Pancreas (tissue), 10 donors: ENCODE data around the gene EXTL2. TPM values are rescaled to one million over a fixed set of nuclear protein-coding genes. Genes with fewer than 3 reads are reported as not detected.
"Not testable (repeated sequence)": the region's sequence is repeated elsewhere in the genome, so short reads cannot be mapped to it uniquely, and the experiment has no call there.

Experiments
- ATAC-seq, 4 donors: fragments of 200-7000 bp; cut with Tn5 transposase; one replicate each; pipeline versions ENCODE4 v1.8.0 to v1.9.1; 2020; ENCODE audit warnings: mild to moderate bottlenecking in 4 of 4, moderate library complexity in 4 of 4
- DNase-seq, 6 donors: peaks; one replicate each; pipeline ENCODE4 v3.0.0-alpha.2; 2020
- FAIRE-seq: peaks from 2 replicates; lab custom pipeline; 2012; peaks lifted over from hg19 to GRCh38; lab: Jason Lieb, UNC
- H3K27ac ChIP-seq, 4 donors: fragments of 200-600 bp; sonication (generic); 1 replicate in 3 of 4; 2 replicates in 1 of 4; pipeline versions ENCODE4 v1.5.0 to v1.8.0; 2020
- H3K27me3 ChIP-seq, 4 donors: fragments of 200-600 bp; one replicate each; pipeline ENCODE4 v1.8.0; 2021
- H3K36me3 ChIP-seq, 3 donors: fragments of 200-600 bp; sonication (generic) in 1 of 3; one replicate each; pipeline versions ENCODE4 v1.5.0 to v1.8.0; 2020 to 2021
- H3K4me1 ChIP-seq, 3 donors: fragments of 200-600 bp; one replicate each; pipeline ENCODE4 v1.8.0; 2021
- H3K4me3 ChIP-seq, 4 donors: fragments of 200-600 bp; sonication (generic) in 2 of 4; one replicate each; pipeline versions ENCODE4 v1.5.0 to v1.8.0; 2020 to 2021
- H3K9me3 ChIP-seq, 4 donors: fragments of 200-600 bp; one replicate each; pipeline ENCODE4 v1.8.0; 2021
- CTCF ChIP-seq, 4 donors: fragments of 200-600 bp; sonication (generic) in 3 of 4; IDR thresholded peaks; one replicate each; pipeline versions ENCODE4 v1.5.0 to v1.8.0; 2021; ENCODE audit warnings: antibody characterized with exemption in 4 of 4
- WGBS, 2 donors: extraction: QIAGEN DNeasy Blood & Tissue Kit; methylation state at CpG; one replicate each; pipeline ENCODE4 v1.1.7; 2013; 5-methylcytosine and 5-hydroxymethylcytosine counted together
- intact Hi-C, 3 donors: fragments of 100-400 bp; cut with DNase I; formaldehyde crosslinking; loops; one replicate each; pipeline versions ENCODE4 v1.11.1 to v1.14.2; 2022
- polyA plus RNA-seq, 2 donors: library from polyadenylated mRNA; stranded (reverse); fragments of 200-250 nt; gene quantifications; one replicate each; pipeline ENCODE4 v1.2.3, GENCODE V29; 2013
- total RNA-seq, 6 donors: library from RNA; stranded (reverse); fragmentation: NEBNext Ultra II Directional in 4 of 6; extraction: Animal tissue kit (Norgen Biotek cat#: 25700) in 4 of 6; gene quantifications; one replicate each; pipeline versions ENCODE4 v1.2.1 to v1.2.4, GENCODE V29; 2021 to 2023
- donor health status: healthy with polysubstance abuse.
- donor health status: DM: no; HTN: no; CAD: no; lungs with moderate emphysema.
- donor health status: DM: no; HTN: no; CAD: no.
- donor health status: control.
- donor health status: control.
- donor health status: Bipolar disorder and iron deficiency.
- donor health status: DM: yes; HTN: yes; CAD: no.
- donor health status: DM: no; HTN: no; CAD: no.
- donor health status: DM: no; HTN: no; CAD: no.
- donor health status: DM: yes; HTN: yes; CAD: no.

Gene EXTL2
- total and polyA plus RNA-seq, 8 donors: 3.6 to 8.8 (median 6.2) TPM

- TF ChIP-seq CTCF (IDR thresholded peaks at IDR 0.05): no peak
- intact Hi-C loops: no loop called here
- Histone ChIP-seq H3K36me3 (no peaks in the 10 kb centered on the region), H3K27ac (no peak overlapping the region), H3K4me1 (no peaks in the 10 kb centered on the region), H3K9me3 (no peaks in the 10 kb centered on the region), H3K27me3 (no peaks in the 10 kb centered on the region), H3K4me3 (no peak overlapping the region)
- ATAC-seq: no peak
- WGBS, 2 donors: 73 to 74% methylated on average over 6 of the region's 6 CpGs
- FAIRE-seq: no peak
- DNase-seq: no peak
Observed at GRCh38 chr1:100834777-100835660, 59.6 kb downstream of the EXTL2 start.

DNA sequence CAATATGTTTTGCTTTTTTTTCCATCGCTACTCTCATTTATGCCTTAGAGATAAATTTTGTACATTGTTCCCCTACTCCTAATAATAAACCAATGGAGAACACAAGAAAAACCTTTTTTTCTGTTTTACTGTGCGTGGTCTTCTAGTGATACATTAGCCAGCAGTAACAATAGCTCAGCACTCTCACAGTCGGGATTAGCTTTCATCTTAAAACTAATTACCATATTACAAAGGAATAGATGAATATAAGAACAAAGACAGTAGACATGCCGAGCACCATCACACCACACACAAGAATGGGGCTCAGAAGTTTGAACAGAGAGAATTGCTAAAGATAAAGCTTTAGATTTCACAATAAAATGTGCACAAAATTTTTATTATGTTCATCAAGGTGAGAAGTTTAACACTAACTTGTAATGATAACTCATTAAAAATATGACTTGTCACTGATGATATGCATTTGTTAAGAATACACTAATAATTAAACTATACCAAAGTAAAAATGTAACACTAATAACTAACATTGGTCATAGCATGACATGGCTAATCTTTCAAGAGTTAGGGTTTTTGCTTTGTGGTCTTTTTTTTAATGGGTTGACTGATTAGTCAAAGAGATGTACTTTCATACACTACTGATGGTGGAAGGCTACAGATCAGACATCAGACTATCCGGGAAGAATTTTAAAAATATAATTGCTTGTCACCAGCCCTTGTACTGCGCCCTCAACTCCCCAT, 61.8 kb downstream of the EXTL2 start:
- Histone ChIP-seq H3K9me3 (no peaks in the 10 kb centered on the region), H3K27ac (no peak overlapping the region), H3K4me1 (no peaks in the 10 kb centered on the region), H3K36me3 (no peaks in the 10 kb centered on the region), H3K27me3 (no peaks in the 10 kb centered on the region), H3K4me3 (no peak overlapping the region)
- WGBS, 2 donors: 65 to 68% methylated on average over 6 of the region's 6 CpGs
- intact Hi-C loops: no loop called here
- no peak for TF ChIP-seq CTCF (IDR thresholded peaks at IDR 0.05)
- FAIRE-seq (no peak), DNase-seq (no peak), ATAC-seq (no peak)

GRCh38 chr1:100825666-100826065, 69.0 kb downstream of the EXTL2 start:
- H3K27ac ChIP-seq, ATAC-seq, H3K36me3 ChIP-seq, H3K27me3 ChIP-seq, H3K4me3 ChIP-seq, FAIRE-seq, H3K4me1 ChIP-seq, DNase-seq, intact Hi-C loops, H3K9me3 ChIP-seq: not testable (repeated sequence)
- WGBS, 2 donors: 69 to 75% methylated on average over 2 of the region's 2 CpGs

Other genes starting within 250 kb of the EXTL2 start
- gene VCAM1, start 175.1 kb downstream of the EXTL2 start, total RNA-seq: 10 to 100 TPM in 4 of 6 donors, 1 to 10 TPM in 2; 4.3 to 98.5 (median 15.2) TPM
- gene VCAM1, start 175.1 kb downstream of the EXTL2 start, polyA plus RNA-seq: 10 to 100 TPM in 1 of 2 donors, 1 to 10 TPM in 1; 8.4 to 10.3 TPM
- 10 to 100 TPM; 10.4 to 21.4 (median 14.4) TPM for gene SLC30A7, start 1.2 kb upstream of the EXTL2 start, total RNA-seq
- 1 to 10 TPM; 2.5 to 4.9 TPM for gene SLC30A7, start 1.2 kb upstream of the EXTL2 start, polyA plus RNA-seq
- gene DPH5, start 130.9 kb upstream of the EXTL2 start, total RNA-seq: 10 to 100 TPM; 17.5 to 28.6 (median 22.4) TPM
- 10 to 100 TPM; 22.9 to 29.5 TPM for gene DPH5, start 130.9 kb upstream of the EXTL2 start, polyA plus RNA-seq